Measurements from ENCODE around the gene GPR15. TPM values are rescaled to one million over a fixed set of nuclear protein-coding genes. Genes with fewer than 3 reads are reported as not detected.

Gene GPR15
- total RNA-seq, 1 experiment from 2014 or later = not detected

GRCh38 chr3:98528474-98529346 is 3.1 kb upstream of the GPR15 start:
- H3K27me3 Mint-ChIP-seq (ENCODE audit: low read depth) = no peaks in the 10 kb centered on the region
- Histone ChIP-seq H3K56ac (ENCODE audit: insufficient read length, low read depth, low read length) (no peak overlapping the region), H3K79me1 (ENCODE audit: insufficient read depth, low read depth, low read length, poor library complexity, severe bottlenecking) (no peaks in the 10 kb centered on the region), H2AFZ (ENCODE audit: low read length) (no peak overlapping the region), H3K23me2 (ENCODE audit: insufficient read length, low read depth, low read length, poor library complexity, severe bottlenecking) (no peaks in the 10 kb centered on the region), H3K4ac (ENCODE audit: low read depth, low read length) (no peak overlapping the region), H4K8ac (replicated peaks; ENCODE audit: insufficient read length, low read depth, low read length) (no peak overlapping the region), H3K4me2 (ENCODE audit: insufficient read depth, insufficient read length, low read length) (no peak overlapping the region), H3K23ac (ENCODE audit: insufficient read length, low read depth, low read length) (no peak overlapping the region), H3K18ac (ENCODE audit: insufficient read length, low read depth, low read length) (no peak overlapping the region), H3K79me2 (ENCODE audit: insufficient read depth, low read length) (no peaks in the 10 kb centered on the region), H3K14ac (ENCODE audit: insufficient read depth, low read length) (no peak overlapping the region), H3K4me1 (ENCODE audit: insufficient read depth, low read length) (no peaks in the 10 kb centered on the region), H4K91ac (ENCODE audit: insufficient read length, low read depth, low read length) (no peak overlapping the region), H3K9ac (ENCODE audit: extremely low read depth, insufficient read length, low read length) (no peak overlapping the region), H2BK5ac (ENCODE audit: insufficient read length, low read length) (no peak overlapping the region), H3K27me3 (ENCODE audit: insufficient read depth, low read length) (no peaks in the 10 kb centered on the region), H2BK15ac (ENCODE audit: low read depth, low read length) (no peak overlapping the region), H3K27ac (ENCODE audit: insufficient read length, low read depth, low read length) (no peak overlapping the region), H2BK120ac (ENCODE audit: low read depth, low read length, poor library complexity, severe bottlenecking) (no peak overlapping the region), H2AK5ac (ENCODE audit: insufficient read length, low read length) (no peak overlapping the region), H2BK20ac (ENCODE audit: low read depth, low read length, poor library complexity, severe bottlenecking) (no peak overlapping the region), H3K9me3 (ENCODE audit: control insufficient read depth, low read depth, low read length) (no peaks in the 10 kb centered on the region), H4K20me1 (ENCODE audit: control insufficient read depth, insufficient read depth, insufficient read length) (no peaks in the 10 kb centered on the region), H4K5ac (ENCODE audit: insufficient read length, low read depth, low read length) (no peak overlapping the region), H3T11ph (ENCODE audit: low read length) (no peak overlapping the region), H2BK12ac (ENCODE audit: insufficient read length, low read depth, low read length) (no peak overlapping the region)
- DNase-seq = no peak
- no peaks in the 10 kb centered on the region for H3K36me3 Mint-ChIP-seq (ENCODE audit: insufficient read depth in 1 of 3, low read depth in 3 of 3)
- H3K4me1 Mint-ChIP-seq = peaks cover 3 to 4% of the 10 kb centered on the region in 2 experiments; a peak in 3 of 4 replicates
- TF ChIP-seq CTCF (conservative IDR thresholded peaks at IDR 0.05) = no peak
- H3K4me3 Mint-ChIP-seq = no peak overlapping the region
- H3K27ac Mint-ChIP-seq = no peak overlapping the region
- no CpG with 5 or more reads among the region's 4 CpGs for WGBS (ENCODE audit: extremely low coverage, insufficient read length, low lambda C conversion rate)
- H3K9me3 Mint-ChIP-seq = no peaks in the 10 kb centered on the region
